Calu3 (cell line): ENCODE data around the gene MRPL17. TPM values are rescaled to one million over a fixed set of nuclear protein-coding genes. Genes with fewer than 3 reads are reported as not detected.

Source experiments
- BruUV-seq: library from RNA; stranded (reverse); fragments of 400-500 nt; replicated peaks from 2 replicates; lab custom pipeline; 2021; lab: Mats Ljungman, UMichigan
- CTCF ChIA-PET: fragments of 300-600 bp; sonication (Branson Sonifier 250); formaldehyde crosslinking; loops from one replicate; lab custom pipeline; 2022; ENCODE audit warnings: antibody characterized with exemption; lab: Charles Lee
- DNase-seq: peaks from one replicate; pipeline ENCODE4 v3.0.0; 2022
- H3K27ac Mint-ChIP-seq: one replicate; pipeline ENCODE4 v1.8.0; 2022; ENCODE audit warnings: mixed read lengths; ENCODE audit not compliant: unreplicated experiment
- H3K27me3 Mint-ChIP-seq: one replicate; pipeline ENCODE4 v1.8.0; 2022; ENCODE audit warnings: mixed read lengths; ENCODE audit not compliant: unreplicated experiment
- H3K36me3 Mint-ChIP-seq: one replicate; pipeline ENCODE4 v1.8.0; 2022; ENCODE audit warnings: mild to moderate bottlenecking, moderate library complexity, mixed read lengths; ENCODE audit not compliant: insufficient read depth, unreplicated experiment
- H3K4me1 Mint-ChIP-seq: one replicate; pipeline ENCODE4 v1.8.0; 2022; ENCODE audit warnings: mild to moderate bottlenecking, low read depth, mixed read lengths; ENCODE audit not compliant: unreplicated experiment
- H3K4me3 Mint-ChIP-seq: one replicate; pipeline ENCODE4 v1.8.0; 2022; ENCODE audit warnings: mild to moderate bottlenecking, low read depth, moderate library complexity, mixed read lengths; ENCODE audit not compliant: unreplicated experiment
- H3K9me3 Mint-ChIP-seq: one replicate; pipeline ENCODE4 v1.8.0; 2022; ENCODE audit warnings: low read depth, mixed read lengths; ENCODE audit not compliant: unreplicated experiment
- CTCF ChIP-seq: fragments of 200-600 bp; IDR thresholded peaks from one replicate; pipeline ENCODE4 v1.8.0; 2022; ENCODE audit warnings: antibody characterized with exemption; ENCODE audit not compliant: unreplicated experiment
- intact Hi-C: fragments of 100-400 bp; cut with micrococcal nuclease; formaldehyde crosslinking; loops from one replicate; pipeline ENCODE4 v1.10.0; 2022; ENCODE audit not compliant: unreplicated experiment
- total RNA-seq: library from RNA; stranded (reverse); gene quantifications from 2 replicates; pipeline ENCODE4 v1.2.3, GENCODE V29; 2022

The MRPL17 gene
- total RNA-seq, 1 experiment from 2014 or later, result 78.2 TPM

GRCh38 chr11:6666302-6667183, 16.6 kb downstream of the MRPL17 start:
- no peak overlapping the region for H3K27ac Mint-ChIP-seq
- CTCF ChIA-PET, result no interaction called here
- BruUV-seq, result no TSS peak
- H3K4me3 Mint-ChIP-seq, result no peak overlapping the region
- TF ChIP-seq CTCF, result no peak
- DNase-seq, result no peak
- H3K4me1 Mint-ChIP-seq, result no peaks in the 10 kb centered on the region
- H3K36me3 Mint-ChIP-seq, result no peaks in the 10 kb centered on the region
- peaks cover 57% of the 10 kb centered on the region for H3K27me3 Mint-ChIP-seq
- intact Hi-C loops, result no loop called here
- H3K9me3 Mint-ChIP-seq, result peaks cover 3% of the 10 kb centered on the region

- intact Hi-C loops, result no loop called here
- DNase-seq, result no peak
- H3K27ac Mint-ChIP-seq, result no peak overlapping the region
- no peaks in the 10 kb centered on the region for H3K9me3 Mint-ChIP-seq
- H3K27me3 Mint-ChIP-seq, result peaks cover 45% of the 10 kb centered on the region
- BruUV-seq, result no TSS peak
- H3K4me1 Mint-ChIP-seq, result no peaks in the 10 kb centered on the region
- H3K36me3 Mint-ChIP-seq, result no peaks in the 10 kb centered on the region
- H3K4me3 Mint-ChIP-seq, result no peak overlapping the region
- CTCF ChIA-PET, result no interaction called here
- TF ChIP-seq CTCF, result no peak
Observed at GRCh38 chr11:6664551-6664950, 18.6 kb downstream of the MRPL17 start.

GRCh38 chr11:6663794-6664469, 19.2 kb downstream of the MRPL17 start:
- Mint-ChIP-seq H3K27me3 (peaks cover 45% of the 10 kb centered on the region), H3K4me3 (no peak overlapping the region), H3K36me3 (no peaks in the 10 kb centered on the region), H3K4me1 (no peaks in the 10 kb centered on the region), H3K27ac (no peak overlapping the region), H3K9me3 (no peaks in the 10 kb centered on the region)
- intact Hi-C loops, result no loop called here
- no peak for DNase-seq
- no peak for TF ChIP-seq CTCF
- CTCF ChIA-PET, result no interaction called here
- BruUV-seq, result no TSS peak

DNA sequence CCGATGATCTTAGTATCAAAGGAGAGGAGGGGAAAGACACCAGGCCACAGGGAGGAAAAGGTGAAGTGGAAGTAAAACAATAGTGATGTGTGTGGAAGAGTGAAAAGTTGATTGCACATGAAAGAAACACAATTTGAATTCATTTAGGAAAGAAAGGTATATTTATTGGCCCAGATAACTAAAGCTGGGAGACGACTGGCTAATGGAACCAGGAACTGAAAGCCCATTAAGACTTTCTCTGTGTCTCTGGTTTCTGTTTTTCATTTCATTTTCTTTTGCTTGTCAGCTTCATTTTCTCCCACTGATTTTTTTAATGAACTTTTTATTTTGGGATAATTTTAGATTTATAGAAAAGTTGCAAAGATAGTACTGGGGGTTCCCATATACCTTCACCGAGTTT, 22.4 kb downstream of the MRPL17 start:
- no peaks in the 10 kb centered on the region for H3K4me1 Mint-ChIP-seq

More for the DNA sequence above, 22.4 kb downstream of the MRPL17 start:
- H3K27me3 Mint-ChIP-seq, result peaks cover 30% of the 10 kb centered on the region
- H3K9me3 Mint-ChIP-seq, result no peaks in the 10 kb centered on the region
- H3K27ac Mint-ChIP-seq, result no peak overlapping the region
- CTCF ChIA-PET, result no interaction called here
- H3K36me3 Mint-ChIP-seq, result no peaks in the 10 kb centered on the region
- DNase-seq, result no peak
- no peak for TF ChIP-seq CTCF
- BruUV-seq, result no TSS peak
- intact Hi-C loops, result no loop called here
- H3K4me3 Mint-ChIP-seq, result no peak overlapping the region
